ENCODE results near the gene FAM193A. TPM values are rescaled to one million over a fixed set of nuclear protein-coding genes. Genes with fewer than 3 reads are reported as not detected.
"Not testable (repeated sequence)": the region's sequence is repeated elsewhere in the genome, so short reads cannot be mapped to it uniquely, and the experiment has no call there.

Gene FAM193A
- total RNA-seq, 1 donor from 2014 or later = 28.8 TPM

GRCh38 chr4:2512396-2513135 is 23.9 kb upstream of the FAM193A start:
- Histone ChIP-seq H3K4me2 (ENCODE audit: low read length) (no peak overlapping the region), H3K79me2 (ENCODE audit: insufficient read depth, low read length) (peaks cover 29% of the 10 kb centered on the region), H3K4me1 (ENCODE audit: insufficient read depth, low read length) (no peaks in the 10 kb centered on the region), H3K27me3 (ENCODE audit: insufficient read depth, low read length) (no peaks in the 10 kb centered on the region), H3K4me3 (ENCODE audit: insufficient read depth, low read depth, low read length) (no peak overlapping the region), H2AFZ (ENCODE audit: low read depth, low read length) (no peak overlapping the region), H3K36me3 (ENCODE audit: insufficient read depth, low read length) (peaks cover 21% of the 10 kb centered on the region), H3K9me3 (ENCODE audit: insufficient read depth, low read depth, low read length) (no peaks in the 10 kb centered on the region), H4K20me1 (ENCODE audit: insufficient read depth, low read length) (peaks cover 50% of the 10 kb centered on the region), H3K9ac (ENCODE audit: low read length) (no peak overlapping the region), H3K27ac (ENCODE audit: low read depth, low read length) (no peak overlapping the region)
- peaks cover 23% of the 10 kb centered on the region for H3K36me3 Mint-ChIP-seq (ENCODE audit: low read depth, unreplicated experiment)
- peaks cover 4% of the 10 kb centered on the region for H3K4me1 Mint-ChIP-seq (ENCODE audit: low read depth, unreplicated experiment)
- no peak overlapping the region for H3K4me3 Mint-ChIP-seq (ENCODE audit: unreplicated experiment)
- no peaks in the 10 kb centered on the region for H3K27me3 Mint-ChIP-seq (ENCODE audit: low read depth, unreplicated experiment)
- no peak overlapping the region for H3K27ac Mint-ChIP-seq (ENCODE audit: unreplicated experiment)
- H3K9me3 Mint-ChIP-seq (ENCODE audit: unreplicated experiment) = no peaks in the 10 kb centered on the region
- no peak for TF ChIP-seq CTCF (IDR thresholded peaks at IDR 0.05; ENCODE audit: insufficient read depth, low read depth, low read length)
- TF ChIP-seq EZH2 (IDR thresholded peaks at IDR 0.05; ENCODE audit: insufficient read depth, low read length) = no peak
- FAIRE-seq (no peak), DNase-seq (ENCODE audit: low read depth) (no peak)

GRCh38 chr4:2514193-2514592 is 22.3 kb upstream of the FAM193A start:
- Histone ChIP-seq H4K20me1 (ENCODE audit: insufficient read depth, low read length) (peaks cover 40% of the 10 kb centered on the region), H3K79me2 (ENCODE audit: insufficient read depth, low read length) (peaks cover 18% of the 10 kb centered on the region), H3K36me3 (ENCODE audit: insufficient read depth, low read length) (peaks cover 21% of the 10 kb centered on the region)
- H3K36me3 Mint-ChIP-seq (ENCODE audit: low read depth, unreplicated experiment) = peaks cover 24% of the 10 kb centered on the region
- H3K9ac ChIP-seq (ENCODE audit: low read length); H2AFZ ChIP-seq (ENCODE audit: low read depth, low read length); H3K27ac Mint-ChIP-seq (ENCODE audit: unreplicated experiment); H3K4me2 ChIP-seq (ENCODE audit: low read length); DNase-seq (ENCODE audit: low read depth); H3K9me3 Mint-ChIP-seq (ENCODE audit: unreplicated experiment); H3K9me3 ChIP-seq (ENCODE audit: insufficient read depth, low read depth, low read length); H3K27me3 Mint-ChIP-seq (ENCODE audit: low read depth, unreplicated experiment); H3K4me1 Mint-ChIP-seq (ENCODE audit: low read depth, unreplicated experiment); H3K4me3 ChIP-seq (ENCODE audit: insufficient read depth, low read depth, low read length); H3K27ac ChIP-seq (ENCODE audit: low read depth, low read length); H3K4me1 ChIP-seq (ENCODE audit: insufficient read depth, low read length); H3K27me3 ChIP-seq (ENCODE audit: insufficient read depth, low read length); FAIRE-seq; H3K4me3 Mint-ChIP-seq (ENCODE audit: unreplicated experiment): not testable (repeated sequence)

- H4K20me1 ChIP-seq (ENCODE audit: insufficient read depth, low read length) = peaks cover 33% of the 10 kb centered on the region
- H3K4me3 ChIP-seq (ENCODE audit: insufficient read depth, low read depth, low read length); H3K27me3 Mint-ChIP-seq (ENCODE audit: low read depth, unreplicated experiment); H3K27me3 ChIP-seq (ENCODE audit: insufficient read depth, low read length); H3K4me2 ChIP-seq (ENCODE audit: low read length); DNase-seq (ENCODE audit: low read depth); H3K9me3 ChIP-seq (ENCODE audit: insufficient read depth, low read depth, low read length); H3K9me3 Mint-ChIP-seq (ENCODE audit: unreplicated experiment); H3K9ac ChIP-seq (ENCODE audit: low read length); H3K27ac ChIP-seq (ENCODE audit: low read depth, low read length); H3K4me1 Mint-ChIP-seq (ENCODE audit: low read depth, unreplicated experiment); H3K4me3 Mint-ChIP-seq (ENCODE audit: unreplicated experiment); H3K27ac Mint-ChIP-seq (ENCODE audit: unreplicated experiment); H3K4me1 ChIP-seq (ENCODE audit: insufficient read depth, low read length); H2AFZ ChIP-seq (ENCODE audit: low read depth, low read length); FAIRE-seq: not testable (repeated sequence)
- H3K36me3 Mint-ChIP-seq (ENCODE audit: low read depth, unreplicated experiment) = peaks cover 21% of the 10 kb centered on the region
- peaks cover 19% of the 10 kb centered on the region for H3K36me3 ChIP-seq (ENCODE audit: insufficient read depth, low read length)
- peaks cover 11% of the 10 kb centered on the region for H3K79me2 ChIP-seq (ENCODE audit: insufficient read depth, low read length)
These were observed 21.5 kb upstream of the FAM193A start for GRCh38 chr4:2514944-2515343.
